Adrenal gland (tissue), 5 donors: ENCODE results near the gene CCT4.

ENCODE experiments used
- CTCF ChIP-seq, 6 experiments: fragments of 450-650 bp in 4 of 6; fragments of 200-600 bp in 2 of 6; sonication (generic) in 1 of 6; IDR thresholded peaks; 1 replicate in 5 of 6; 2 replicates in 1 of 6; pipeline versions ENCODE4 v1.5.1 to v1.8.0; 2016 to 2021; ENCODE audit warnings: antibody characterized with exemption in 6 of 6, mild to moderate bottlenecking in 2 of 6, moderate library complexity in 1 of 6
- POLR2A ChIP-seq, 2 donors: fragments of 450-650 bp; IDR thresholded peaks; one replicate each; pipeline ENCODE4 v1.6.1; 2017; ENCODE audit warnings: antibody characterized with exemption in 2 of 2, mild to moderate bottlenecking in 2 of 2, moderate library complexity in 1 of 2
- donor health status: DM: no; HTN: no; CAD: no.

- TF ChIP-seq POLR2A (IDR thresholded peaks at IDR 0.05) (no peak), CTCF (IDR thresholded peaks at IDR 0.05) (no peak)
Observed at GRCh38 chr2:61832183-61832841, 56.1 kb downstream of the CCT4 start.
